ENCODE results near the gene RHOT2. TPM values are rescaled to one million over a fixed set of nuclear protein-coding genes. Genes with fewer than 3 reads are reported as not detected.

Gene RHOT2
- total RNA-seq, 1 donor from 2014 or later: 78.9 TPM

- DNase-seq (ENCODE audit: extremely low read depth, low read depth, low spot score): no peak
Observed at GRCh38 chr16:695355-696089, 27.6 kb downstream of the RHOT2 start.

GRCh38 chr16:698911-699671, 31.2 kb downstream of the RHOT2 start:
- no peak for DNase-seq (ENCODE audit: extremely low read depth, low read depth, low spot score)

DNA sequence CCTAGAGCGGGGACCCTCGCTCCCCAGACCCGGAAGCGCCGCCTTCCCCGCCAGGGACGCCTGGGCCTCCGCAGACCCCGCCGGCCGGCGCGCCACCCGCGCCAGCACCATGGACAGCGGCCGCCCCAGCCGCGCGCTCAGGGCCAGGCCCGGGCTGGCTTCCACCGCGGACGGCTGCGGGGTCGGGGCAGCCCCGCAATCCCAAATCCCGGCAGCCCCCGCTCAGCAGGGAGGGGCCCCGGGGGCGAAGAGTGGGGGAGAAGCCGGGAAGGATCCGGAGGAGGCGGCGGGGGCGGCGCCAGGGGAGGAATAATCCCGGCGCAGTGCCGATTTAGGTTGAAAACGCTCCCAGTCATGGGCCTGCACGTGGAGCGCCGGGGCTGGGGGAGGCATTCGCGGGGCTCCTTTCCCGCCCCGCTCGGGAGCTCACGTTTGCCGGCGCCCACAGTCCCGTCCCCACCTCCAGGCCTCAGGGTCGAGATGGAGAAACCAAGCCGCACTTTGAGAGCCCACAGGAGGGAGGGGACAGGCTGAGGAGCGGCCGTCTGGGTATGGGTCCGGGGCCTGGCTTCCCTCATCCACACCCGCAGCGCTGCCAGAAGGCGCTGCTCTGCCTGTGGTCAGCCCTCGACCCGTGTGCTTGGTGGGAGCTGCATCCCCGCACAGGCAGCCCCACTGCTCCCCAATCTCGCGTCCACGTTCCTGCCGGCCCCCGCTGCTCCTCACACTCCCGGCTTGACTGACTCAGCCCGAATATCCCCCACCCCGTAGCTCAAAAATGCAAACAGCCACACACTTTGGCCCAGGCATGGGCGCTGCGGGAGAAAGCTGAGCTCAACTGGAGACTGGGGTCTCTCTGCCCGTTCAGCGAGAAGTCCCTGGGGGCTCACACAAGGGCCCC, 33.0 kb downstream of the RHOT2 start:
- no peak for DNase-seq (ENCODE audit: extremely low read depth, low read depth, low spot score)

DNA sequence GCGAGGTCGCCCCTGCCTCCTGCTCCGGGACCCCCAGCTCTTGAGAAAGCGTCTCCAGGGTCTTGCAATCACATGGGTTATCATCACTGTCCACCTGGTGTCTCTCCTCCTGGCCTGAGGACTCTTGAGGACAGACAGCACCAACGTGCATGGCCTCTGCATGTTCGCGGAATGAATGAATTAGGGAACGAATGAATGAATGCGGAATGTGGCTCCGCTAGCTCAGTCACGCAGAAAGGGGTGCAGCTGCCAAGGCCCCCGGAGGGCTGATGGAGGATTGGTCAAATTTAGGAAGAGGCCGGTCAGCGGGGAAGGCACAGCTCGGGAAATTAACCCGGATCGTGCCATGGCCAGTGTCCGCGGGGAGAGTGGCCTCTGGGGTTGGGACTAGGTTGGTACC, 34.4 kb downstream of the RHOT2 start:
- DNase-seq (ENCODE audit: extremely low read depth, low read depth, low spot score): no peak

GRCh38 chr16:703406-703805, 35.5 kb downstream of the RHOT2 start:
- no peak for DNase-seq (ENCODE audit: extremely low read depth, low read depth, low spot score)

GRCh38 chr16:704047-704446, 36.1 kb downstream of the RHOT2 start:
- DNase-seq (ENCODE audit: extremely low read depth, low read depth, low spot score): no peak

- DNase-seq (ENCODE audit: extremely low read depth, low read depth, low spot score): no peak
Observed at GRCh38 chr16:704552-705380, 36.8 kb downstream of the RHOT2 start.

GRCh38 chr16:705431-706188, 37.7 kb downstream of the RHOT2 start, which contains the start of gene FBXL16:
Gene FBXL16 (minus strand): TSS chr16:705801. CDS start chr16:697405, 8,396 bp downstream.
- no peak for DNase-seq (ENCODE audit: extremely low read depth, low read depth, low spot score)

GRCh38 chr16:706189-707061, 38.5 kb downstream of the RHOT2 start:
- no peak for DNase-seq (ENCODE audit: extremely low read depth, low read depth, low spot score)

DNA sequence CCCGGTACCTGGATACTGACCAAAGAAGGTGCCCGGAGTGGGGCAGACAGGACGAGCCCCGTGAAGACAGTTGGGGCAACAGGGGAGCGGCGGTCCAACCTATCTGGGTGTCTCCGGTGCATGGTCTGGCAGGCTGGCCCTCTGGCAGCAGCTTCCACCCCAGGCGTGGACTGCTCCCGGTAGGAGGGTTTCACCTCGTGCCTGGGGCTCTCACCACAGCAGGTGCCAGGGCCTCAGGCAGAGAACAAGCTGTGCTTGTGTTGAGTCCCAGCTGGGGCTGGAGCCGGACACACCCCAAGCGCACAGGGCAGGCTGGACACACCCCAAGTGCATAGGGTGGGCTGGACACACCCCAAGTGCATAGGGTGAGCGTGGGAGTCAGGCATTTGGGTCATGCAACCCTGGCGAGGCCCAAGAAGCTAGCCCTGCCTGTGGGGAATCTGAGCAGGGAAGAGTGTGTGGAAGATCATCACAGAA, 39.2 kb downstream of the RHOT2 start:
- DNase-seq (ENCODE audit: extremely low read depth, low read depth, low spot score): no peak

GRCh38 chr16:708019-708418, 40.1 kb downstream of the RHOT2 start:
- no peak for DNase-seq (ENCODE audit: extremely low read depth, low read depth, low spot score)

DNA sequence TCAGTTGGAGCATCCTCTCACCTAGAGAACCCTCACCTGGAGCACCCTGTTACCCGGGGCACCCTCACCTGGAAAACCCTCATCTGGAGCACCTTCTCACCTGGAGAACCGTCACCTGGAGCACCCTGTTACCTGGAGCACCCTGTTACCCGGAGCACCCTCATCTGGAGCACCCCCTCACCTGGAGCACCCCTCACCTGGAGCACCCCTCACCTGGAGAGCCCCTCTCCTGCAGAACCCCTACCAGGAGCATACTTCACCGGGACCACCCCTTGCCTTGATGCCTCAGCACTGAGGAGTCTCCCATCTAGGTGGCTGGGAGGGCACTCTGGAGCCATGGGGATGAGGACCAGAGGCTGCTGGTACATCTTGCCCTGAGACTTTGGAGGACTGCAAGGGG, 41.0 kb downstream of the RHOT2 start:
- DNase-seq (ENCODE audit: extremely low read depth, low read depth, low spot score): no peak

DNA sequence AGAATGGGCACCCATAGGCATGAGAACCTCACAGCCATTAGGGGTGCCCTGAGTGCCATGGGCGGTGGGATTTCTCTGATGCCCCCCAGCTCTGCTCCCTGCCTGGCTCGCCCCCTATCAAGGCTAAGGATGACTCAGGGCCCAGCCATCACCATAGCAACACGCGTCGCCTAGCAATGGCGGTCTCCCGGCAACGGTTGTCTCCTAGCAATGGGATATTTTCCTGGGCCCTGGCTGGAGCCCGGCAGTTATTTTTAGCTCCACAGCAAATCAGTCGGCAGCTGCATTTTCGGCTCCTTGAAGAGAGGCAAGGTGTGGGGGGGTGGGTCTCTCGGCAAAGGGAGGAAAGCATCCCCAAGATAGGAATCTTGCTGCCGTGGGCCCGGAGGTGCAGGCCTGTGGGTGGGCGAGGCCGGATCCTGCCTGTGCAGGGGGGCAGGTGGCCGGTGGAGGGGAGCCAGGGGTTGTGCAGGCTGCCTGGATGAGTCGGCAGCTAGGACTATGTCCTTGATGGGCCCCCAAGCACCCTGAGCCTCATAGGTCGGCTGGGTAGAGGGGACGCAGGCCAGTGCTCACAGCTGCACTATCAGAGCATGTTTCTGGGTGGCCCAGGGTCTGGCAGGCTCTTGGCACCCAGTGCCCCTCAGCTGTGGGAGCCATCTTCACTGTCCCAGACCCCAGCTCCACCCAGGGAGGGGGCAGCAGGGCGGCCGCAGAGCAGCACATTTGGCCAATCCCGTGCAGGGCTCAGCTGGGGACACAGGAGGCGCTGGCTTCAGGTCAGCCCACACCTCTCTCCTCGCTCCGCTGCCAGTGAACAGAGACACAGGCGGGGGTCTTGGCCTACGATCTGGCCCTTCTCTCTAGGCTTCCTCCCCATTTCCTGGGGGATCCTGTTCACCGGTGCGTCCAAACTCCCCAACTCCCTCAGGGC, 41.9 kb downstream of the RHOT2 start:
- DNase-seq (ENCODE audit: extremely low read depth, low read depth, low spot score): no peak

GRCh38 chr16:710500-711075, 42.7 kb downstream of the RHOT2 start:
- DNase-seq (ENCODE audit: extremely low read depth, low read depth, low spot score): no peak

- no peak for DNase-seq (ENCODE audit: extremely low read depth, low read depth, low spot score)
Observed at GRCh38 chr16:711084-711483, 43.2 kb downstream of the RHOT2 start.

DNA sequence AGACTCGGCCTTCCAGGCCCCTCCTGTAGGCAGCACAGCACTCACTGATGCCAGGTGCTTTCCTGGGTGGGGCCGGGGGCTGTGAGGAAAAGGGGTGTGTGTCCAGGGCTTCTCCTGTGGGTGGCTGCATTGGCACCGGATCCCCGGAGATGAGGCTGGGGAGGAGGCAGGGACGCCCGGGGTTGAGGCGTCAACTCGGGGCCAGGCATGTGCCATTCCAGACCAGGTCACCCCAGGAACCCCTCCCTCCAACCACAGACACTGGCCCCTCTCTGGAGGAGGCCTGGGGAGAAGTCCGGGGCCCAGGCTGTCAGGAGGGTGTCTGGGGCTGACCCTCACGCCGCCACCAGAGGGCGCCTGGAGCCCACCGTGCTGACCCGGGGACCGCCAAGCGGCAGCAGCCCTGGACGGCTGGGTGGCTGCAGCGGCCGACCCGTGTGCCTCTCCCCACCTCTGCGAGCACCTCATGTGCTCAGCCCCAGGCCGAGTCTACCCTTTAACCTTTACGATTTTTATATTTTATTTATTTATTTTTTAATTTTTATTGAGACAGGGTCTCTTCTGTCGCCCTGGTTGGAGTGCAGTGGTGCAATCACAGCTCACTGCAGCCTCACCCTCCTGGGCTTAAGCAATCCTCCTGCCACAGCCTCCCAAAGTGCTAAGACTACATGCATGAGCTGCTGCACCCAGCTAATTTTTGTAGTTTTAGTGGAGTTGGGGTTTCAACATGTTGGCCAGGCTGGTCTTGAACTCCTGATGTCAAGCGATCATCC, 43.8 kb downstream of the RHOT2 start:
- DNase-seq (ENCODE audit: extremely low read depth, low read depth, low spot score): no peak

All from glomerular endothelial cell (primary cell).